B cell (primary cell): ENCODE results near the gene ITPR1. TPM values are rescaled to one million over a fixed set of nuclear protein-coding genes. Genes with fewer than 3 reads are reported as not detected.

Source experiments
- ATAC-seq: fragments of 200-7000 bp; cut with Tn5 transposase; one replicate; pipeline ENCODE4 v1.10.0; 2021; ENCODE audit warnings: low read depth, mild to moderate bottlenecking, moderate number of reproducible peaks, moderate library complexity
- CTCF ChIA-PET: fragments of 350-600 bp; sonication (Branson Sonifier 250); formaldehyde crosslinking; loops from one replicate; lab custom pipeline; 2021; ENCODE audit warnings: antibody characterized with exemption, inconsistent platforms; lab: Charles Lee
- POLR2A ChIA-PET: fragments of 350-600 bp; sonication (Branson Sonifier 250); formaldehyde crosslinking; loops from one replicate; lab custom pipeline; 2021; ENCODE audit warnings: antibody characterized with exemption; lab: Charles Lee
- DNase-seq: peaks from one replicate; pipeline ENCODE4 v3.0.0; 2013
- H2AFZ ChIP-seq: 2 replicates; pipeline ENCODE4 v1.6.1; 2012; ENCODE audit warnings: mild to moderate bottlenecking, low read depth, low read length; ENCODE audit not compliant: insufficient read depth, poor library complexity, severe bottlenecking
- H3K27ac ChIP-seq, 2 donors: 1 replicate in 1 of 2; 2 replicates in 1 of 2; pipeline ENCODE4 v1.5.1; 2012 to 2013; ENCODE audit warnings: low read length in 2 of 2, mild to moderate bottlenecking in 2 of 2, moderate library complexity in 1 of 2
- H3K27me3 ChIP-seq, 4 experiments: fragments of 200-600 bp in 1 of 4; sonication (generic) in 1 of 4; replicated peaks in 1 of 4; 1 replicate in 2 of 4; 2 replicates in 2 of 4; pipeline versions ENCODE4 v1.6.1 to v1.7.0; 2013 to 2016; ENCODE audit warnings: low read length in 3 of 4, mild to moderate bottlenecking in 2 of 4, mixed read lengths in 1 of 4, moderate library complexity in 1 of 4; ENCODE audit not compliant: insufficient read depth in 4 of 4, control insufficient read depth in 3 of 4; ENCODE audit errors: control extremely low read depth in 1 of 4
- H3K36me3 ChIP-seq, 2 experiments: replicated peaks in 1 of 2; 1 replicate in 1 of 2; 2 replicates in 1 of 2; pipeline versions ENCODE4 v1.6.1 to v1.7.1; 2013; ENCODE audit warnings: low read length in 1 of 2; ENCODE audit not compliant: insufficient read depth in 2 of 2, control insufficient read depth in 1 of 2; ENCODE audit errors: control extremely low read depth in 1 of 2, extremely low read depth in 1 of 2
- H3K4me1 ChIP-seq, 2 donors: fragments of 200-600 bp in 1 of 2; sonication (generic) in 1 of 2; 1 replicate in 1 of 2; 2 replicates in 1 of 2; pipeline versions ENCODE4 v1.5.1 to v1.6.1; 2013 to 2017; ENCODE audit warnings: low read length in 2 of 2; ENCODE audit not compliant: control insufficient read depth in 2 of 2, insufficient read depth in 2 of 2
- H3K4me2 ChIP-seq: replicated peaks from 2 replicates; pipeline ENCODE3; 2012; ENCODE audit warnings: mild to moderate bottlenecking, low read depth, low read length; ENCODE audit not compliant: poor library complexity, severe bottlenecking
- H3K4me3 ChIP-seq, 5 experiments: fragments of 200-600 bp in 1 of 5; sonication (generic) in 1 of 5; 1 replicate in 3 of 5; 2 replicates in 2 of 5; pipeline versions ENCODE4 v1.5.1 to v1.7.0; 2011 to 2016; ENCODE audit warnings: low read length in 4 of 5, mild to moderate bottlenecking in 4 of 5, low read depth in 2 of 5, control low read depth in 1 of 5, moderate library complexity in 1 of 5; ENCODE audit not compliant: insufficient read depth in 1 of 5; ENCODE audit errors: control extremely low read depth in 1 of 5, extremely low read depth in 1 of 5
- H3K79me2 ChIP-seq: fragments of 200-600 bp; sonication (generic); one replicate; pipeline ENCODE4 v1.6.0; 2016; ENCODE audit warnings: low read length; ENCODE audit not compliant: control insufficient read depth, insufficient read depth
- H3K9ac ChIP-seq: fragments of 200-600 bp; sonication (generic); 2 replicates; pipeline ENCODE4 v1.6.1; 2017; ENCODE audit warnings: mild to moderate bottlenecking, low read length, moderate library complexity
- H3K9me3 ChIP-seq, 3 donors: one replicate each; pipeline versions ENCODE4 v1.6.1 to v1.7.1; 2013; ENCODE audit warnings: low read length in 2 of 3; ENCODE audit not compliant: control insufficient read depth in 2 of 3, insufficient read depth in 1 of 3; ENCODE audit errors: control extremely low read depth in 1 of 3
- H4K20me1 ChIP-seq: 2 replicates; pipeline ENCODE4 v1.6.0; 2012; ENCODE audit warnings: mild to moderate bottlenecking, low read length; ENCODE audit not compliant: insufficient read depth, control insufficient read depth, poor library complexity, severe bottlenecking
- H3K27ac Mint-ChIP-seq: one replicate; pipeline ENCODE4 v1.8.0; 2021; ENCODE audit warnings: mixed read lengths
- H3K27me3 Mint-ChIP-seq: one replicate; pipeline ENCODE4 v1.8.0; 2021; ENCODE audit warnings: mixed read lengths
- H3K4me1 Mint-ChIP-seq: one replicate; pipeline ENCODE4 v1.8.0; 2021; ENCODE audit warnings: mixed read lengths
- H3K4me3 Mint-ChIP-seq: one replicate; pipeline ENCODE4 v1.8.0; 2021; ENCODE audit warnings: mixed read lengths
- H3K9me3 Mint-ChIP-seq: one replicate; pipeline ENCODE4 v1.8.0; 2022; ENCODE audit warnings: mixed read lengths; ENCODE audit not compliant: insufficient read depth
- EZH2 ChIP-seq: IDR thresholded peaks from 2 replicates; pipeline ENCODE4 v1.6.1; 2012; ENCODE audit warnings: borderline replicate concordance, low read depth, mild to moderate bottlenecking, moderate library complexity, low read length; ENCODE audit not compliant: insufficient read depth, poor library complexity, severe bottlenecking
- WGBS: methylation state at CpG from one replicate; pipeline ENCODE4 v1.1.5; 2013; ENCODE audit warnings: missing lambda C conversion rate; ENCODE audit not compliant: insufficient coverage; 5-methylcytosine and 5-hydroxymethylcytosine counted together
- intact Hi-C: fragments of 100-400 bp; cut with micrococcal nuclease; formaldehyde crosslinking; loops from one replicate; pipeline ENCODE4 v1.10.0; 2022
- polyA plus RNA-seq: library from polyadenylated mRNA; depleted of rRNA; stranded (reverse); fragments of >200 nt; gene quantifications from 2 replicates; pipeline ENCODE4 v1.2.3, GENCODE V29; 2012
- total RNA-seq, 2 donors: library from RNA; stranded (reverse); fragments of 120-200 nt in 1 of 2; gene quantifications; 1 replicate in 1 of 2; 2 replicates in 1 of 2; pipeline versions ENCODE4 v1.2.3 to v1.2.4, GENCODE V29; 2013 to 2022
- TF ChIP-seq, protein P1 (sequence below): fragments of 200-600 bp; IDR thresholded peaks from one replicate; pipeline ENCODE4 v1.8.0; 2022; ENCODE audit warnings: antibody characterized with exemption, mild to moderate bottlenecking

ITPR1 gene
- total and polyA plus RNA-seq, 2 donors (not counting 1 experiment from before 2014, with no cell fraction given), result 64.0 to 332 TPM

DNA sequence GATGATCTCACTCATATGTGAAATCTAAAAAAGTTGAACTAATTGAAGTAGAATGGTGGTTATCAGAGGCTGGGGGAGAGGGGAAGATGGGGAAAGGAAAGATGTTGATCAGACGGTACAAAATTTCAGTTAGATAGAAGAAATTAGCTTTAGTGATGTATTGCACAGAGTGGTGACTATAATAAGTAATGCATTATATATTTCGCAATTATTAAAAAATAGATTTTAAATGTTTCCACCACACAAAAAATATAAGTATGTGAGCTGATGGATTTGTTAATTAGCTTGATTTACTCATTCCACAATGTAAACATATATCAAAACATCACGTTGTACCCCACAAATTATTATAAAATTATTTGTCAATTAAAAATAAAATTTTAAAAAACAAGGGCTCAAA is 34.2 kb upstream of the ITPR1 start:
- POLR2A ChIA-PET, result no interaction called here
- Histone ChIP-seq H3K9me3 (no peaks in the 10 kb centered on the region), H3K79me2 (peaks cover 52% of the 10 kb centered on the region), H4K20me1 (no peaks in the 10 kb centered on the region), H2AFZ (no peak overlapping the region), H3K4me2 (no peak overlapping the region), H3K27me3 (no peaks in the 10 kb centered on the region), H3K27ac (no peak overlapping the region), H3K4me3 (no peak overlapping the region), H3K36me3 (no peaks in the 10 kb centered on the region), H3K9ac (no peak overlapping the region), H3K4me1 (no peaks in the 10 kb centered on the region)
- TF ChIP-seq EZH2, result no peak
- TF ChIP-seq, protein P1, sequence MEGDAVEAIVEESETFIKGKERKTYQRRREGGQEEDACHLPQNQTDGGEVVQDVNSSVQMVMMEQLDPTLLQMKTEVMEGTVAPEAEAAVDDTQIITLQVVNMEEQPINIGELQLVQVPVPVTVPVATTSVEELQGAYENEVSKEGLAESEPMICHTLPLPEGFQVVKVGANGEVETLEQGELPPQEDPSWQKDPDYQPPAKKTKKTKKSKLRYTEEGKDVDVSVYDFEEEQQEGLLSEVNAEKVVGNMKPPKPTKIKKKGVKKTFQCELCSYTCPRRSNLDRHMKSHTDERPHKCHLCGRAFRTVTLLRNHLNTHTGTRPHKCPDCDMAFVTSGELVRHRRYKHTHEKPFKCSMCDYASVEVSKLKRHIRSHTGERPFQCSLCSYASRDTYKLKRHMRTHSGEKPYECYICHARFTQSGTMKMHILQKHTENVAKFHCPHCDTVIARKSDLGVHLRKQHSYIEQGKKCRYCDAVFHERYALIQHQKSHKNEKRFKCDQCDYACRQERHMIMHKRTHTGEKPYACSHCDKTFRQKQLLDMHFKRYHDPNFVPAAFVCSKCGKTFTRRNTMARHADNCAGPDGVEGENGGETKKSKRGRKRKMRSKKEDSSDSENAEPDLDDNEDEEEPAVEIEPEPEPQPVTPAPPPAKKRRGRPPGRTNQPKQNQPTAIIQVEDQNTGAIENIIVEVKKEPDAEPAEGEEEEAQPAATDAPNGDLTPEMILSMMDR, result no peak
- Mint-ChIP-seq H3K27me3 (no peaks in the 10 kb centered on the region), H3K4me1 (peaks cover 7% of the 10 kb centered on the region), H3K27ac (no peak overlapping the region), H3K4me3 (no peak overlapping the region), H3K9me3 (no peaks in the 10 kb centered on the region)
- no peak for ATAC-seq
- intact Hi-C loops, result no loop called here
- WGBS, result 100% methylated on average over 1 of the region's 3 CpGs
- CTCF ChIA-PET, result interaction anchor here (2.3 kb wide), 1 partner anchor 10 kb away, joined by 6 read pairs; no protein-coding TSS in a partner anchor
- no peak for DNase-seq

DNA sequence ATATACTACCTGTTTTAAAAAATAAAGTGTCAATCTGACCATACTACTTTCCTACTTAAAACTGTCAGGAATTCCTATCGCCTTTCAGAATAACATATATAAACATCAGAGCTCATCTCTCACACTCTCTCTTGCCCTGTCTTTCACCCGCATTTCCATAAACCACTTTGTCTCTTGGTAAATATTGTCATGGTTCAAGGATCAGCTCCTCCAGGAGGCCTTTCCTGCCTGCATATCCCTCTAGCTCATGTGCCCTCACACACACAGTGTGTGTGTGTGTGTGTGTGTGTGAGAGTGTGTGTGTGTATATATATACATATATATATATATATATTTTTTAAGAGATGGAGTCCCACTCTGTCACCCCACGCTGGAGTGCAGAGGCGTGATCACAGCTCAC is 32.8 kb upstream of the ITPR1 start:
- H2AFZ ChIP-seq, result no peak overlapping the region
- DNase-seq (no peak), ATAC-seq (no peak)
- H3K9ac ChIP-seq, result no peak overlapping the region
- no peaks in the 10 kb centered on the region for H3K27me3 ChIP-seq
- H3K4me3 ChIP-seq, result no peak overlapping the region
- no peak overlapping the region for H3K4me3 Mint-ChIP-seq
- H3K27ac Mint-ChIP-seq, result no peak overlapping the region
- POLR2A ChIA-PET, result no interaction called here
- no peaks in the 10 kb centered on the region for H3K4me1 ChIP-seq
- H4K20me1 ChIP-seq, result no peaks in the 10 kb centered on the region
- CTCF ChIA-PET, result interaction anchor here (0.9 kb wide), 1 partner anchor 28 kb away, joined by 3 read pairs; no protein-coding TSS in a partner anchor
- TF ChIP-seq EZH2, result no peak
- TF ChIP-seq, protein P1, result no peak
- no peaks in the 10 kb centered on the region for H3K9me3 Mint-ChIP-seq
- no peaks in the 10 kb centered on the region for H3K36me3 ChIP-seq
- H3K4me1 Mint-ChIP-seq, result peaks cover 7% of the 10 kb centered on the region
- H3K9me3 ChIP-seq, result no peaks in the 10 kb centered on the region
- no peaks in the 10 kb centered on the region for H3K27me3 Mint-ChIP-seq
- H3K27ac ChIP-seq, result no peak overlapping the region
- peaks cover 60% of the 10 kb centered on the region for H3K79me2 ChIP-seq
- no peak overlapping the region for H3K4me2 ChIP-seq
- 100% methylated on average over 2 of the region's 4 CpGs for WGBS
- intact Hi-C loops, result no loop called here
